ENCODE measurements around the gene CAPZA2.
"Not testable (repeated sequence)": the region's sequence is repeated elsewhere in the genome, so short reads cannot be mapped to it uniquely, and the experiment has no call there.

CAPZA2 gene

DNA sequence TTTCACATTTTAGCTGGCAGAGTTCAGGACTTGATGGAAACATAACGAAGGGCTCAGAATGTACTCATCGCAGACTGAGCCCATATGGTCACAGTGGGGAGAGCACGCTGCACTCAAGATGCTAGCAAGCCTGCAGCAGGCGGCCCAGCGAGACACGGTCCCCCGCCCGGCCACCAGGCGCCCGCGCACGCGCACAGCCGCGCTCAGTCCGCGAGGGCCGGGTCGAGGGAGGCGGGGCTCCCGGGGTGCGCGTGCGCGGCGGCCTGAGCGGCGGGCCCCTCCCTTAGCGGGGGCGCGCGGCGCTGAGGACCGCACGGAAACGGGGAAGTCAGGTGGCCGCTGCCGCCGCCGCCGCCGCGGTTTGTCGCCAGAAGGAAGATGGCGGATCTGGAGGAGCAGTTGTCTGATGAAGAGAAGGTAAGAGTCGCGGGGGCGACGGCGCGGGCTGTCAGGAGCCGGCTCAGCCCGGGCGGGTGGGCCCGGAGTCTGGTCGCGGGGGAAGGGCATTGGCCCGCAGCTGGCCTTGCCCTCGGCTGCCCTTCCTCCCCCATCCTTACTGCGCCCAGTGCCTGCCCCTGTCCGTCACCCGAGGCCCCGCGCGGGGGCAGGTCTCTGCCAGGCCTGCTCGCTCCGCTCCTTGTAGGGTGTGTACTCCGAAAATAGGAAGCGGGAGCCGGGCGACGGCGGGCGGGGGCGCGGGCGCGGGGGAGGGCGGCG lies at the start of gene CAPZA2:
CAPZA2 (plus strand) TSS at position 354 of the 717 bp plus-strand sequence; CDS start at position 379, 25 bp downstream.
- H2AFZ ChIP-seq (ENCODE audit: low read depth, low read length), result peak within 1 kb of the TSS; percentile 92

GRCh38 chr7:116812860-116813259 lies 49.5 kb upstream of the CAPZA2 start:
- H3K9ac ChIP-seq (ENCODE audit: low read depth, low read length), result no peak overlapping the region
- no peak overlapping the region for H3K4me3 ChIP-seq (ENCODE audit: low read depth in 1 of 2, low read length in 2 of 2)
- no peak overlapping the region for H3K27ac ChIP-seq (ENCODE audit: low read length)
- H2AFZ ChIP-seq (ENCODE audit: low read depth, low read length), result no peak overlapping the region
- ATAC-seq (ENCODE audit: insufficient read depth, low read depth), result no peak
- no peaks in the 10 kb centered on the region for H3K9me3 ChIP-seq (ENCODE audit: insufficient read depth, low read length, severe bottlenecking)
- no peaks in the 10 kb centered on the region for H3K4me1 ChIP-seq (ENCODE audit: insufficient read depth, low read length)
- H3K4me2 ChIP-seq (ENCODE audit: insufficient read depth, low read length), result no peak overlapping the region
- DNase-seq, result no peak
- H3K27me3 ChIP-seq (ENCODE audit: insufficient read depth, low read length, poor library complexity), result peaks cover 17% of the 10 kb centered on the region
- H4K20me1 ChIP-seq (ENCODE audit: insufficient read depth, low read length), result no peaks in the 10 kb centered on the region
- TF ChIP-seq, protein P1, sequence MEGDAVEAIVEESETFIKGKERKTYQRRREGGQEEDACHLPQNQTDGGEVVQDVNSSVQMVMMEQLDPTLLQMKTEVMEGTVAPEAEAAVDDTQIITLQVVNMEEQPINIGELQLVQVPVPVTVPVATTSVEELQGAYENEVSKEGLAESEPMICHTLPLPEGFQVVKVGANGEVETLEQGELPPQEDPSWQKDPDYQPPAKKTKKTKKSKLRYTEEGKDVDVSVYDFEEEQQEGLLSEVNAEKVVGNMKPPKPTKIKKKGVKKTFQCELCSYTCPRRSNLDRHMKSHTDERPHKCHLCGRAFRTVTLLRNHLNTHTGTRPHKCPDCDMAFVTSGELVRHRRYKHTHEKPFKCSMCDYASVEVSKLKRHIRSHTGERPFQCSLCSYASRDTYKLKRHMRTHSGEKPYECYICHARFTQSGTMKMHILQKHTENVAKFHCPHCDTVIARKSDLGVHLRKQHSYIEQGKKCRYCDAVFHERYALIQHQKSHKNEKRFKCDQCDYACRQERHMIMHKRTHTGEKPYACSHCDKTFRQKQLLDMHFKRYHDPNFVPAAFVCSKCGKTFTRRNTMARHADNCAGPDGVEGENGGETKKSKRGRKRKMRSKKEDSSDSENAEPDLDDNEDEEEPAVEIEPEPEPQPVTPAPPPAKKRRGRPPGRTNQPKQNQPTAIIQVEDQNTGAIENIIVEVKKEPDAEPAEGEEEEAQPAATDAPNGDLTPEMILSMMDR (IDR thresholded peaks at IDR 0.05; ENCODE audit: borderline replicate concordance, extremely low read depth, low read length, poor library complexity, severe bottlenecking), result no peak
- TF ChIP-seq EZH2 (IDR thresholded peaks at IDR 0.05; ENCODE audit: borderline replicate concordance, low read depth, low read length, severe bottlenecking), result no peak
- H3K36me3 ChIP-seq (ENCODE audit: insufficient read depth, low read length), result no peaks in the 10 kb centered on the region
- H3K79me2 ChIP-seq (ENCODE audit: insufficient read depth, low read length), result no peaks in the 10 kb centered on the region

More for the DNA sequence above, at the start of gene CAPZA2:
- Histone ChIP-seq H3K4me3 (ENCODE audit: low read depth in 1 of 2, low read length in 2 of 2) (peak within 1 kb of the TSS; percentile 74 to 77), H3K27me3 (ENCODE audit: insufficient read depth, low read length, poor library complexity) (no peaks in the 10 kb centered on the region), H3K27ac (ENCODE audit: low read length) (peak within 1 kb of the TSS; percentile 91), H4K20me1 (ENCODE audit: insufficient read depth, low read length) (peaks cover 21% of the 10 kb centered on the region), H3K4me2 (ENCODE audit: insufficient read depth, low read length) (peak within 1 kb of the TSS; percentile 91), H3K79me2 (ENCODE audit: insufficient read depth, low read length) (peaks cover 49% of the 10 kb centered on the region), H3K36me3 (ENCODE audit: insufficient read depth, low read length) (no peaks in the 10 kb centered on the region), H3K9ac (ENCODE audit: low read depth, low read length) (peak within 1 kb of the TSS; percentile 91), H3K4me1 (ENCODE audit: insufficient read depth, low read length) (peaks cover 35% of the 10 kb centered on the region), H3K9me3 (ENCODE audit: insufficient read depth, low read length, severe bottlenecking) (no peaks in the 10 kb centered on the region)
- TF ChIP-seq, protein P1 (IDR thresholded peaks at IDR 0.05; ENCODE audit: borderline replicate concordance, extremely low read depth, low read length, poor library complexity, severe bottlenecking), result peak; percentile 31
- TF ChIP-seq EZH2 (IDR thresholded peaks at IDR 0.05; ENCODE audit: borderline replicate concordance, low read depth, low read length, severe bottlenecking), result no peak
- peak; percentile 92 for DNase-seq
- peak; percentile 86 for ATAC-seq (ENCODE audit: insufficient read depth, low read depth)

- not testable (repeated sequence) for DNase-seq; H4K20me1 ChIP-seq (ENCODE audit: insufficient read depth, low read length); H3K9me3 ChIP-seq (ENCODE audit: insufficient read depth, low read length, severe bottlenecking); ATAC-seq (ENCODE audit: insufficient read depth, low read depth); H3K27ac ChIP-seq (ENCODE audit: low read length); H3K9ac ChIP-seq (ENCODE audit: low read depth, low read length); H3K4me1 ChIP-seq (ENCODE audit: insufficient read depth, low read length); H3K79me2 ChIP-seq (ENCODE audit: insufficient read depth, low read length); H2AFZ ChIP-seq (ENCODE audit: low read depth, low read length); H3K4me2 ChIP-seq (ENCODE audit: insufficient read depth, low read length); H3K4me3 ChIP-seq (ENCODE audit: low read depth in 1 of 2, low read length in 2 of 2); H3K36me3 ChIP-seq (ENCODE audit: insufficient read depth, low read length)
- peaks cover 17% of the 10 kb centered on the region for H3K27me3 ChIP-seq (ENCODE audit: insufficient read depth, low read length, poor library complexity)
These were observed 49.0 kb upstream of the CAPZA2 start for GRCh38 chr7:116813371-116813770.

- Histone ChIP-seq H3K9me3 (ENCODE audit: insufficient read depth, low read length, severe bottlenecking) (no peaks in the 10 kb centered on the region), H3K27me3 (ENCODE audit: insufficient read depth, low read length, poor library complexity) (peaks cover 17% of the 10 kb centered on the region), H2AFZ (ENCODE audit: low read depth, low read length) (no peak overlapping the region), H3K36me3 (ENCODE audit: insufficient read depth, low read length) (no peaks in the 10 kb centered on the region), H3K9ac (ENCODE audit: low read depth, low read length) (no peak overlapping the region), H3K4me3 (ENCODE audit: low read depth in 1 of 2, low read length in 2 of 2) (no peak overlapping the region), H3K4me1 (ENCODE audit: insufficient read depth, low read length) (no peaks in the 10 kb centered on the region), H3K4me2 (ENCODE audit: insufficient read depth, low read length) (no peak overlapping the region), H4K20me1 (ENCODE audit: insufficient read depth, low read length) (no peaks in the 10 kb centered on the region), H3K27ac (ENCODE audit: low read length) (no peak overlapping the region), H3K79me2 (ENCODE audit: insufficient read depth, low read length) (no peaks in the 10 kb centered on the region)
- DNase-seq, result no peak
- no peak for TF ChIP-seq EZH2 (IDR thresholded peaks at IDR 0.05; ENCODE audit: borderline replicate concordance, low read depth, low read length, severe bottlenecking)
- TF ChIP-seq, protein P1 (IDR thresholded peaks at IDR 0.05; ENCODE audit: borderline replicate concordance, extremely low read depth, low read length, poor library complexity, severe bottlenecking), result no peak
- no peak for ATAC-seq (ENCODE audit: insufficient read depth, low read depth)
These were observed 47.3 kb upstream of the CAPZA2 start for GRCh38 chr7:116815041-116815440.

Measured in DND-41 (cell line).